Effector memory CD4-positive, alpha-beta T cell (primary cell): ENCODE measurements around the gene TLK1.

Source experiments
- DNase-seq, 3 donors: peaks; one replicate each; pipeline ENCODE4 v3.0.0-alpha.2; 2020
- H3K27ac ChIP-seq: 2 replicates; pipeline ENCODE4 v1.7.0; 2013; ENCODE audit warnings: mild to moderate bottlenecking, low read length, moderate library complexity; ENCODE audit not compliant: insufficient read depth, poor library complexity, severe bottlenecking
- H3K27me3 ChIP-seq: replicated peaks from 2 replicates; pipeline ENCODE4 v1.7.0; 2013; ENCODE audit warnings: mild to moderate bottlenecking, low read length; ENCODE audit not compliant: insufficient read depth, control insufficient read depth, poor library complexity, severe bottlenecking
- H3K36me3 ChIP-seq: 2 replicates; pipeline ENCODE4 v1.7.0; 2013; ENCODE audit warnings: mild to moderate bottlenecking, low read length, moderate library complexity; ENCODE audit not compliant: control insufficient read depth, insufficient read depth
- H3K4me1 ChIP-seq: 2 replicates; pipeline ENCODE4 v1.7.0; 2013; ENCODE audit warnings: low read length, mild to moderate bottlenecking; ENCODE audit not compliant: control insufficient read depth, insufficient read depth, poor library complexity, severe bottlenecking
- H3K4me3 ChIP-seq: 2 replicates; pipeline ENCODE4 v1.7.0; 2013; ENCODE audit warnings: low read length, low read depth, mild to moderate bottlenecking; ENCODE audit not compliant: insufficient read depth, poor library complexity, severe bottlenecking
- H3K9me3 ChIP-seq: 2 replicates; pipeline ENCODE4 v1.7.0; 2013; ENCODE audit warnings: mild to moderate bottlenecking, low read length, moderate library complexity; ENCODE audit not compliant: control insufficient read depth

TLK1 gene

DNA sequence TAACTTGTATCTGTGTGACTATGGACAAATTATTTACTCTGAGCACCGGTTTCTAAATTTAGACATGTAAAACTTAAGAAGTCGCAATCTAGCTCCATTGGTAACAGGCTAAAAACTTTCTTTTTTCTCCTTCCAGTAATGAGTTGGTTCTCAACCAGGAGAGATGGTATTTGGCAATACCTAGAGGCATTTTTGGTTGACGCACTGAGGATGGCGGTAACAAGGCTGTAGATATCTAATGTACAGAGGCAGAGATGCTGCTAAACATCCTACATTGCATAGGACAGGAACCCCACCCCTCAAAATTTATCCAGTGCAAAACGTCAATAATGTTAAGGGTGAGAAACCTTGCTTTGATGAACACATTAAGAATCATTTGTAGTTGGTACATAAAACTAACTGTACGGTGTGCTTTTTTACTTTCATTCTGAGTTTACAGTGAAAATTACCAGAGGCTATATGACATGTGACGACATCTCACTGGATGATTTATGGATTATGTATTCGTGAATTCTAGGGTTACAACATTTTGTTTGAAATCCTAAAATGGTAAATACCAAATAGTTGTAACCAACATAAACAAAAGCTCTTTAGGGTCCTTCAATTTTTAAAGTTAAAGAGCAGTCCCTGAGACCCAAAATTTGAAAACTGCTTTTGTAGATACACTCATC, 91.3 kb downstream of the TLK1 start:
- DNase-seq, result no peak
- Histone ChIP-seq H3K9me3 (no peaks in the 10 kb centered on the region), H3K4me1 (no peaks in the 10 kb centered on the region), H3K4me3 (no peak overlapping the region), H3K27me3 (no peaks in the 10 kb centered on the region), H3K27ac (no peak overlapping the region), H3K36me3 (peaks cover 7% of the 10 kb centered on the region)

DNA sequence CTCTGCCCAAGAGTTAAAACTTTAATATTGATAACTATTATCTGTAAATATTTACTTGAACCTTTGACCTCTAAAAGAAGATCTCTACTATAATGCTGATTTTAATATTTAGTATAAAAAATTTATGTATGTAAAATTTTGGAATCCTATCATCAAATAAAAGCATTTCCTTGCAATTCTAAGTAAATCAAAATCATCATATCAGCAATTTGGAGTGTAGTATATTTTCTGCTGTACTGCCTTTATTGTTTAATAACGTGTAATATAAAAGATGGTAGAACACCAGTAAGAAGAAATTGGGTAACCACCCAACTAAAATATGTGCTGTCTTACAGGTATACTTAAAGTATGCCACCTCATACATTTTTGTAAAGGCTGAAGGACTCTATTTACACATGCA, 94.6 kb downstream of the TLK1 start:
- Histone ChIP-seq H3K9me3 (no peaks in the 10 kb centered on the region), H3K27ac (no peak overlapping the region), H3K27me3 (no peaks in the 10 kb centered on the region), H3K4me3 (no peak overlapping the region), H3K36me3 (peaks cover 1% of the 10 kb centered on the region), H3K4me1 (no peaks in the 10 kb centered on the region)
- DNase-seq, result no peak

DNA sequence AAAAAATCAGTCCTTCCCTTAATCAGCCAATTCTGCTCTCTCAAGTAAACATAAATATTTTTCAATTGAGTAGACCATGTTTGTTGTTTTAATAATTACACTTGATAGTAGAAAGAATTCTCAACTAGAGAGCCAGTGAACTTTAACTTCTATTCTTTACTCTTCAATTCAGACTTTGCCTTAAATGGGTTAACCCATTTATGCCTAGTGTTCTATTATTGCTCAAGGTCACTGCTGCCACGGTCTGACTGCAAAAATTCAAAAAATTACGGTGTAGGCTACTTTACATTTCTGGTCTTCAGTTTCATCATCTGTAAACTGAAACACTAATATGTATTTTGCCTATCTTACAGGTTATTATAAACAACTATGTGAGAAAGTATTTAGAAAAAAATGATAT, 103.1 kb downstream of the TLK1 start:
- Histone ChIP-seq H3K4me3 (no peak overlapping the region), H3K9me3 (no peaks in the 10 kb centered on the region), H3K4me1 (no peaks in the 10 kb centered on the region), H3K27me3 (no peaks in the 10 kb centered on the region), H3K27ac (no peak overlapping the region), H3K36me3 (peaks cover 23% of the 10 kb centered on the region)
- no peak for DNase-seq

DNA sequence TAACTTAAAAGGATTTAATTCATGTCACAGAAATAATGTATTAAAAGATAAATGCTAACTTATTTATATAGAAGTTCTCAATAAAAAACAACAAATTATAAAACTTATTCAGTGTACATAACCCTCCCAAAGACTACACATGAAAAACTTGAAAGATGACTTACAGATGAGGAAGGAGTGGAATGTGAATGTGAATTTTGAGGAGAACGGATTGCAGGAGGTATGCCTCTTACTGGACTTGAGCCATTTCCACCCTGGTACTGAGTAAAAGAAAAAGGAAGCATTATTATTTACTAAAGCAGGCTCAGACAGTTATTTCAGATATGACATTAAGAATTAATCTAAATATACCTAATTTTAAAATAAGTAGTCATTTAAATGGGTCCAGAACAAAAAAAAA, 104.4 kb downstream of the TLK1 start:
- Histone ChIP-seq H3K27ac (no peak overlapping the region), H3K4me3 (no peak overlapping the region), H3K36me3 (peaks cover 25% of the 10 kb centered on the region), H3K27me3 (no peaks in the 10 kb centered on the region), H3K9me3 (no peaks in the 10 kb centered on the region), H3K4me1 (no peaks in the 10 kb centered on the region)
- DNase-seq, result no peak

DNA sequence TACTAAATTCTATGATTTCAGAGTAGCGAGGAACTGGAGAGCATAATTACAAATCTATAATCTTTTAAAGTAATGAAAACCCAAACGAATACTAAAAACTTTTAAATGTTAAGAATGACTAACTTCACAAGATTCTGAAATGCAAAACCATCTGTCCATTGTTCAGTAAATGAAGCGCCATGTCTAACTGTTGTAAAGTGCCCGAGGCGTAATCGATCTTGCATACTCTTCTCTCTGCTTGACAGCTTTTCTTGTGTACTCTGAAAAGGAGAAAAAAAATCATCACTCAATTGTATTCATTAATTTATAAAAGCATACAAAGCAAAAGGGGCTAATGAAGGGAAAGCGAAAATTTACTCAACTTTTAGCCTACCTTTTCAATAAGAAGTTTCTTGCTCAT, 111.0 kb downstream of the TLK1 start:
- Histone ChIP-seq H3K27me3 (no peaks in the 10 kb centered on the region), H3K4me3 (no peak overlapping the region), H3K36me3 (peaks cover 32% of the 10 kb centered on the region), H3K27ac (no peak overlapping the region), H3K9me3 (no peaks in the 10 kb centered on the region), H3K4me1 (no peaks in the 10 kb centered on the region)
- DNase-seq, result no peak

DNA sequence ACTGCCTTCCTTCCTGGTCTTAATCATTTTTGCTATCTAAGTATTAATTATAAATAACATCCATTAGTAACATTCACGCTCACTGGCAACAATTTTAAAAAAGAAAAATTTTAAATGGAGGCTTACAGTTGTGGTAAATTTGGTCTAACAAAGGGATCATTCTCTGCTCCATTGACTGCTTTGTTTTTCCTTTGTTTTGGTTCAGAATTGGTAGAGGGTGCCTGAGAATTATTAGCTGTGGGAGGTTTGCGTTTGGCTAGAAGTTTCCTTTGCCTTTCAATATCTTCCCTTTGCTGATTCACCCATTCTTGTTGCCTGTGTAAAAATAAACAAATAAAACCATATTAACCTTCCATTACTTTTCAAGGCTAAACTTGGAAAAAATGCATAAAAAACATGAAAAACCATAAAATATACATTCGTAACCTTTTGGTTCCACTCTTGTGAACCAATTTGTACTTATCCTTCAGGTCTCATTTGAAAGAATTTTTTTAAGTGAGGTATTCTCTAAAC, 114.6 kb downstream of the TLK1 start:
- no peak for DNase-seq
- no peak overlapping the region for H3K27ac ChIP-seq
- no peak overlapping the region for H3K4me3 ChIP-seq
- H3K36me3 ChIP-seq, result peaks cover 26% of the 10 kb centered on the region
- peaks cover 14% of the 10 kb centered on the region for H3K4me1 ChIP-seq
- no peaks in the 10 kb centered on the region for H3K9me3 ChIP-seq
- no peaks in the 10 kb centered on the region for H3K27me3 ChIP-seq

DNA sequence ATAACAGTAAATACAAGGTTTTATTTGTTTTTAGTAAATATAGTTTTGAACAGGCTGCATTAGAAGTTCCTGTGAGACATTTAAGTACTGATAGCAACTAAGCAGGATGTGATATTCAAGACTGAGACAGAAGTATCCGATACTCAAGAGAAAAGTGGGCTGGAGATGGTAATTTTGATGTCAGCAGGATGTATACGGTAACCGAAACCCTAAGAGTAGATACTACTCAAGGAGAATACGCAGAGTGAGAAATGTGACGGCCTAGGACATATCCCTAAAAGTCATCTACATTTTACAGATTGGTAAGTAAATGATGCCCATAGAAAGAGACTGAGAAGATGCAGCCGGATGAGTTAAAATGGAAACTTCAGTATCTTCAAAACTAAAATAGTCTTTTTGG, 116.3 kb downstream of the TLK1 start:
- peaks cover 23% of the 10 kb centered on the region for H3K36me3 ChIP-seq
- no peak for DNase-seq
- H3K4me1 ChIP-seq, result peaks cover 14% of the 10 kb centered on the region
- H3K9me3 ChIP-seq, result no peaks in the 10 kb centered on the region
- no peak overlapping the region for H3K4me3 ChIP-seq
- no peaks in the 10 kb centered on the region for H3K27me3 ChIP-seq
- H3K27ac ChIP-seq, result no peak overlapping the region

DNA sequence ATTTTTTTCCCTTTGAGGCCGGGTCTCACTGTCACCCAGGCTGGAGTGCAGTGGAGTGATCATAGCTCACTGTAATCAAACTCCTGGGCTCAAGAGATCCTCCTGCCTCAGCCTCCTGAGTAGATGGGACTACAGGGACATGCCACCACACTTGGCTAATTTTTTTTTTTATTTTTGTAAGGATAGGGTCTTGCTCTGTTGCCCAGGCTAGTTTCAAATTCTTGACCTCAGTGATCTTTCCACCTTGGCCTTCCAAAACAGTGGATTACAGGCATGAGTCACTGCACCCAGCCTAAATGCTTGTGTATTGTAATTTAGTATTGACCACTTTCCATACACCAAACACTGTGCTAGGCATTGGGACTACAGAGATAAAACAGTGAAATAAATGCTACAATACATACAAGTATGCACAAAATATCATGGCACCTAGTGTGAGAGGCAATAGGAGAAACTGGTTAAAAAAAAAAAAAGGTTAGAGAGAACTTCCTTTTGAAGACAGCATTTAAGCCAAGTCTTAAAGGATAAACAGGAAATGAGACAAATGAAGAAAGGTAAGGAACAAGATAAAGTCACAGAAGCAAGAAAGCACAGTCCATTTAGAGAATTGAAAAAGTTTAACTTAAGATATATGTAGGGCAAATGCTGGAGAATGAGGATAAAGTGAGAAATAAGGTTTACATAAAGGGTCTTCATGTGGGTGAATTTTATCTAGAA, 118.3 kb downstream of the TLK1 start:
- Histone ChIP-seq H3K27ac (no peak overlapping the region), H3K27me3 (no peaks in the 10 kb centered on the region), H3K36me3 (peaks cover 22% of the 10 kb centered on the region), H3K9me3 (no peaks in the 10 kb centered on the region), H3K4me3 (no peak overlapping the region), H3K4me1 (peaks cover 14% of the 10 kb centered on the region)
- DNase-seq, result no peak

DNA sequence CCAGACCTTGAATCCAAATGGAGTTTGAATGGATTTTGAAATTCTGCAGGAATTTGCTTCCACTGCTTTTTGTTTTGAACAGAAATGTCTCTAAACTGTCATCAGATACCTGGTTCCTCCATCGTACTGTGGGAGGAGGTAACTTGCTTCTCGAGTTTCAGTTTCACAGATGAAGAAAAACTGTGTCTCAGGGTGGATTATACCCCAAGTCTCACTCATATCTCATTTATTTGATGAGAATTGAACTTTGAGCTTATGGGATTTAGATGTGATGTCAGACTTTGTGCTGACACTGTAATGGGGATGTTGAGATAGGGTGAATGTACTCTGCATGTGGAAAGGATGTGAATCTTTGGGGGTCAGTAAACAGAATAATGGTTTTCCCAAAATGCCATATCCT, 124.2 kb downstream of the TLK1 start:
- Histone ChIP-seq H3K9me3 (no peaks in the 10 kb centered on the region), H3K36me3 (peaks cover 15% of the 10 kb centered on the region), H3K4me1 (no peaks in the 10 kb centered on the region), H3K4me3 (no peak overlapping the region), H3K27ac (no peak overlapping the region), H3K27me3 (no peaks in the 10 kb centered on the region)
- DNase-seq, result no peak

DNA sequence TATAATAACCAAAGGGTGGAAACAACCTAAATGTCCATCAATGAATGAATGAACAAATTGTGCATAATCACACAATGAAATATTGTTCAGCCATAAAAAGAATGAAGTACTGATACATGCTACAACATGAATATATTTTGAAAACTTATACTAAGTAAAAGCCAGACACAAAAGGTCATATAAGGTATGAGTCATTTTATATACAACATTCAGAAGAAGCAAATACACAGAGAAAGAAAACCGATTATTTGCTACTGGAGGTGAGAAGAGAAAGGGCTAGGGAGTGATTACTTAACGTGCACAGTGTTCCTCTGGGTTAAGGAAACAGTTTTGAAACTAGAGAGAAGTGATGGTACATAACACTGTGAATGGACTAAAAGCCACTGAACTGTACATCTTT, 126.4 kb downstream of the TLK1 start:
- H3K27me3 ChIP-seq, result no peaks in the 10 kb centered on the region
- no peak overlapping the region for H3K27ac ChIP-seq
- H3K9me3 ChIP-seq, result no peaks in the 10 kb centered on the region
- peaks cover 6% of the 10 kb centered on the region for H3K36me3 ChIP-seq
- DNase-seq, result no peak
- no peaks in the 10 kb centered on the region for H3K4me1 ChIP-seq
- H3K4me3 ChIP-seq, result no peak overlapping the region
